Type B pancreatic cell (in vitro differentiated cells): ENCODE measurements around the gene SLC66A3. TPM values are rescaled to one million over a fixed set of nuclear protein-coding genes. Genes with fewer than 3 reads are reported as not detected.
A peak's percentile ranks its signal among the peaks of the same experiment; 100 is the strongest.

ENCODE experiments used
- DNase-seq: peaks from one replicate; pipeline ENCODE4 v3.0.0; 2021; ENCODE audit warnings: mixed read lengths; ENCODE audit not compliant: unreplicated experiment; ENCODE audit errors: extremely low spot score
- H3K27ac Mint-ChIP-seq: 2 replicates; pipeline ENCODE4 v1.8.0; 2021; ENCODE audit warnings: mild to moderate bottlenecking, mixed read lengths
- H3K27me3 Mint-ChIP-seq: 2 replicates; pipeline ENCODE4 v1.8.0; 2021; ENCODE audit warnings: mixed read lengths
- H3K36me3 Mint-ChIP-seq: 2 replicates; pipeline ENCODE4 v1.8.0; 2021; ENCODE audit warnings: mixed read lengths
- H3K4me1 Mint-ChIP-seq: one replicate; pipeline ENCODE4 v1.8.0; 2021; ENCODE audit warnings: mixed read lengths; ENCODE audit not compliant: unreplicated experiment
- H3K4me3 Mint-ChIP-seq: 2 replicates; pipeline ENCODE4 v1.8.0; 2021; ENCODE audit warnings: mild to moderate bottlenecking, mixed read lengths
- H3K9me3 Mint-ChIP-seq: 2 replicates; pipeline ENCODE4 v1.8.0; 2021; ENCODE audit warnings: mixed read lengths
- CTCF ChIP-seq: fragments of 200-600 bp; sonication (generic); conservative IDR thresholded peaks from 2 replicates; pipeline ENCODE4 v1.5.0; 2021; ENCODE audit warnings: antibody characterized with exemption, mild to moderate bottlenecking
- total RNA-seq: library from RNA; stranded (reverse); gene quantifications from 2 replicates; pipeline ENCODE4 v1.2.1, GENCODE V29; 2021; ENCODE audit warnings: low replicate concordance

Gene SLC66A3
- total RNA-seq, 1 donor from 2014 or later, result 6.3 TPM

GRCh38 chr2:11156396-11157075 is 1.3 kb downstream of the SLC66A3 start:
- Mint-ChIP-seq H3K4me3 (peak overlapping the region; percentile 79), H3K27ac (no peak overlapping the region), H3K36me3 (no peaks in the 10 kb centered on the region), H3K9me3 (no peaks in the 10 kb centered on the region), H3K4me1 (peaks cover 5% of the 10 kb centered on the region), H3K27me3 (peaks cover 15% of the 10 kb centered on the region)
- TF ChIP-seq CTCF, result no peak
- no peak for DNase-seq

- Mint-ChIP-seq H3K36me3 (no peaks in the 10 kb centered on the region), H3K9me3 (no peaks in the 10 kb centered on the region), H3K27ac (no peak overlapping the region), H3K27me3 (peaks cover 8% of the 10 kb centered on the region), H3K4me1 (no peaks in the 10 kb centered on the region), H3K4me3 (no peak overlapping the region)
- no peak for DNase-seq
- no peak for TF ChIP-seq CTCF
Measured at GRCh38 chr2:11157296-11157695, 2.0 kb downstream of the SLC66A3 start.

- Mint-ChIP-seq H3K9me3 (no peaks in the 10 kb centered on the region), H3K27me3 (peaks cover 6% of the 10 kb centered on the region), H3K36me3 (no peaks in the 10 kb centered on the region), H3K27ac (no peak overlapping the region), H3K4me1 (no peaks in the 10 kb centered on the region), H3K4me3 (no peak overlapping the region)
- TF ChIP-seq CTCF, result no peak
- no peak for DNase-seq
Measured at GRCh38 chr2:11157731-11158130, 2.5 kb downstream of the SLC66A3 start.

GRCh38 chr2:11158916-11159573 is 3.8 kb downstream of the SLC66A3 start:
- no peaks in the 10 kb centered on the region for H3K4me1 Mint-ChIP-seq
- H3K36me3 Mint-ChIP-seq, result no peaks in the 10 kb centered on the region
- no peak overlapping the region for H3K27ac Mint-ChIP-seq
- no peaks in the 10 kb centered on the region for H3K9me3 Mint-ChIP-seq
- DNase-seq, result peak; percentile 60
- H3K27me3 Mint-ChIP-seq, result peaks cover 4% of the 10 kb centered on the region
- H3K4me3 Mint-ChIP-seq, result no peak overlapping the region
- TF ChIP-seq CTCF, result no peak

- no peak for TF ChIP-seq CTCF
- Mint-ChIP-seq H3K9me3 (no peaks in the 10 kb centered on the region), H3K27me3 (peaks cover 4% of the 10 kb centered on the region), H3K4me3 (no peak overlapping the region), H3K36me3 (no peaks in the 10 kb centered on the region), H3K4me1 (no peaks in the 10 kb centered on the region), H3K27ac (no peak overlapping the region)
- DNase-seq, result peak; percentile 50
Measured at GRCh38 chr2:11159574-11160170, 4.4 kb downstream of the SLC66A3 start.
